VCaP (cell line): ENCODE measurements around the gene CDK13.

ENCODE experiments used
- H3K27ac ChIP-seq: fragments of 450-650 bp; 2 replicates; pipeline ENCODE4 v1.5.1; 2017
- TF ChIP-seq, protein P1 (sequence below): fragments of 450-650 bp; conservative IDR thresholded peaks from 2 replicates; pipeline ENCODE4 v1.5.1; 2017; ENCODE audit warnings: mild to moderate bottlenecking, moderate library complexity

CDK13 gene

DNA sequence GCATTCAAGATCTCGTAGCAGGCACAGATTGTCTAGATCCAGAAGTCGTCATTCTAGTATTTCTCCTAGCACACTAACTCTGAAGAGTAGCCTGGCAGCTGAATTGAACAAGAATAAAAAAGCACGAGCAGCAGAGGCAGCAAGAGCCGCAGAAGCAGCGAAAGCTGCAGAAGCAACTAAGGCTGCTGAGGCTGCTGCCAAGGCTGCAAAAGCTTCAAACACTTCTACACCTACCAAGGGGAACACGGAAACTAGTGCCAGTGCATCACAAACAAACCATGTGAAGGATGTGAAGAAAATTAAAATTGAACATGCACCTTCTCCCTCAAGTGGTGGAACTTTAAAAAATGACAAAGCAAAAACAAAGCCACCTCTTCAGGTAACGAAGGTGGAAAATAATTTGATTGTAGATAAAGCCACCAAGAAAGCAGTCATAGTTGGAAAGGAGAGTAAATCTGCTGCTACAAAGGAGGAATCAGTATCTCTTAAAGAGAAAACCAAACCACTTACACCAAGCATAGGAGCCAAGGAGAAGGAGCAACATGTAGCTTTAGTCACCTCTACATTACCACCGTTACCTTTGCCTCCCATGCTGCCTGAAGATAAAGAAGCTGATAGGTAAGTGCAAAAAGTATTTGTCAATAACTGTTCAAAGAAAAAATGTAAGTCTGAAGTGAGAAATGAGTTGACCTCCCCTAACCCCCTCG is 37.7 kb downstream of the CDK13 start:
- H3K27ac ChIP-seq, result no peak overlapping the region
- TF ChIP-seq, protein P1, sequence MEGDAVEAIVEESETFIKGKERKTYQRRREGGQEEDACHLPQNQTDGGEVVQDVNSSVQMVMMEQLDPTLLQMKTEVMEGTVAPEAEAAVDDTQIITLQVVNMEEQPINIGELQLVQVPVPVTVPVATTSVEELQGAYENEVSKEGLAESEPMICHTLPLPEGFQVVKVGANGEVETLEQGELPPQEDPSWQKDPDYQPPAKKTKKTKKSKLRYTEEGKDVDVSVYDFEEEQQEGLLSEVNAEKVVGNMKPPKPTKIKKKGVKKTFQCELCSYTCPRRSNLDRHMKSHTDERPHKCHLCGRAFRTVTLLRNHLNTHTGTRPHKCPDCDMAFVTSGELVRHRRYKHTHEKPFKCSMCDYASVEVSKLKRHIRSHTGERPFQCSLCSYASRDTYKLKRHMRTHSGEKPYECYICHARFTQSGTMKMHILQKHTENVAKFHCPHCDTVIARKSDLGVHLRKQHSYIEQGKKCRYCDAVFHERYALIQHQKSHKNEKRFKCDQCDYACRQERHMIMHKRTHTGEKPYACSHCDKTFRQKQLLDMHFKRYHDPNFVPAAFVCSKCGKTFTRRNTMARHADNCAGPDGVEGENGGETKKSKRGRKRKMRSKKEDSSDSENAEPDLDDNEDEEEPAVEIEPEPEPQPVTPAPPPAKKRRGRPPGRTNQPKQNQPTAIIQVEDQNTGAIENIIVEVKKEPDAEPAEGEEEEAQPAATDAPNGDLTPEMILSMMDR, result no peak

DNA sequence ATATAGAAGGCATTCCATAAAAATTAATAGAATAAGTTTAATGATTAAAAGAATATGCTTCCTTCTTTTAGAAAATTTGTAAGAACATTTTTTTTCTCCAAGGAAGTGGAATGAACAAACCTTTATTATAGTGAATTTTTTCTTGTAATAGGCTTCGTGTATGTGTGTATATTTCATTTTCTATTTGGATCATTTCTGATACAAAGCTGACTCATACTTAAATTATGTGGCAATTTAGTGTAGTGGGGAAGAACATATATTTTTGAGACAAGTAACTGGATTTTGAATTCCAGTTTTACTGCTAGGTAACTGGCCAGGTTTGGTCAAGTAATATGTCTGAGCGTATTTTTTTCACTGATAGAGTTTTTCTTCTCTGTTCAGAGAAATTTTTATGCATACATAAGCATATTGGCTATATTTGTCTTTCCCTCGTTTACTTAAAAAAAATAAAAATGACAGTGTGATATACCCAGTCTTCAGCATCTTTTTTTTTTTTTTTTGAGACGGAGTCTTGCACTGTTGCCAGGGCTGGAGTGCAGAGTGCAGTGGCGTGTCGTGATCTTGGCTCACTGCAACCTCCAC is 50.8 kb downstream of the CDK13 start:
- no peak overlapping the region for H3K27ac ChIP-seq
- TF ChIP-seq, protein P1, result no peak

DNA sequence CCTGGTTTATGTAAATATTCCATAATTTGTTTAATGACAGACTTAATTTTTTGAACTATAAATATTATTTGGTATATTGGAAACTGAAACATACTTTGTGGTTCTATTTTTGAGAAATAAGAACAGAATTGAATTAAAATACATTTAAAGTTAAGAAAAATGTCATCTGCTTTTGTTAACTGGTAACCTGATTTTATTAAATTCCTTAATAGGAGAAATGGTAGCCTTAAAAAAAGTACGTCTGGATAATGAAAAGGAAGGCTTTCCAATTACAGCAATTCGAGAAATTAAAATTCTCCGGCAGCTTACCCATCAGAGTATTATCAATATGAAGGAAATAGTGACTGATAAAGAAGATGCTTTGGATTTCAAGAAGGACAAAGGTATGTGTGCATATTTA is 51.6 kb downstream of the CDK13 start:
- H3K27ac ChIP-seq, result no peak overlapping the region
- TF ChIP-seq, protein P1, result no peak

DNA sequence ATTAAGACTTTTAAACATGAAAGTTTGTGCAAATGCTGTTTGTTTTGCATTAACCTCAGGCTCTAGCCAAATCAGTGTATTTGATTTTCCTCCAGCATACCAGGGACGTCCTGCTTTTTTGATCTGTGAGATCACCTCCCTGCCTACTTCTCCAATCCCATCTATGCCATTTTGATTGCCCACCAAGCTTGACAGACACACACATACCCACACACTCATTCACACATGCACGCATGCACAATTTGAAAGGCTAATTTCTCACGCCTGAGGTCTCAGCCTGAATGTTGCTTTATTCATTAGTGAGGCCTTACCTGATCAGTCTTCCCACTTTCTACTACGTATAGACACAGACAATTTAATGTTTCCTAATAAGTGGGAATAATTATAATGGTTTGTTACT is 53.5 kb downstream of the CDK13 start:
- no peak overlapping the region for H3K27ac ChIP-seq
- TF ChIP-seq, protein P1, result no peak

DNA sequence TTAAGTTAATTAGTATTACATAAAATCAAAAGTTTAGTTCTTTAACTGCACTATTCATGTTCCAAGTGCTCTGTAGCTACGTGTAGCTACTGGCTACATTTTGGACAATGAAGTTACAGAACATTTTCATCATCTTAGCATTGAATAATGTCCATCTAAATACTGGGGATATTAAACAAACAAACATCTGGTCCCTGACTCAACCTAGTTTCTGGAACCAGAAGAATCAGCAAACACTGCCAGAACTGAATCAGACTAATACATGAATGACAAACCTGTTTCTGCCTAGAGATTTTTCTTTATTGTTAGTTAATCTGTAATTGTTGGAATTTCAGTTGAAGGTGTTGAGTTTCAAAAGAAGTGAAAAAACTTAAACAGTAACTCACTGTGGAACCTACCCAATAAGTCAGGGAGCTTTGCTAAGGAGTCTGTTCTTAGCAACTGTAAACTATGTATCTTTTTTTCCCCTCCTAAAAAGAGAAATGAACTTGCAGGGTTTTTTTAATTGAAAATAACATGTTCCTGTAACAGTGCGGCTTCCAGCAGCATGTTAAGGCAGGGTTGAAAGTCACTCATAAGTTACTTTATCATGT is 58.3 kb downstream of the CDK13 start:
- TF ChIP-seq, protein P1, result no peak
- no peak overlapping the region for H3K27ac ChIP-seq

DNA sequence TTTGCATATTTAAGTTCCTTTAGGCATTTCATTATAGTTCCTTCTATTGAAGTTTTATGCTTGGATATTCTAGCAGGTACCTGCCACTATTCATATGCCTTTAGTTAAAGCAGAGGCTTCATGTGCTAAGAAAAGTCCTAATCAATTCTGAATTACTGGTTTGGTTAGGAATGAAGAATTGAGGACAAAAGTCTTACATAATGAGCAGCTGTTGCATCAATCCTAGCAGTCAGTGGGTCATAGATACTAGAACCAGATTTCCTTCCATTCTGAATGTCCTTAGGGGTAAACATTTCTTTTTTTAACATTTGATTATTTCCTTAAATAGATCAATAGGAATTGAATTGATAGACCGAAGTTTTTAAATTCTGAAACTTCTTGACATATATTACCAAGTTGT is 59.2 kb downstream of the CDK13 start:
- no peak overlapping the region for H3K27ac ChIP-seq
- TF ChIP-seq, protein P1, result no peak

DNA sequence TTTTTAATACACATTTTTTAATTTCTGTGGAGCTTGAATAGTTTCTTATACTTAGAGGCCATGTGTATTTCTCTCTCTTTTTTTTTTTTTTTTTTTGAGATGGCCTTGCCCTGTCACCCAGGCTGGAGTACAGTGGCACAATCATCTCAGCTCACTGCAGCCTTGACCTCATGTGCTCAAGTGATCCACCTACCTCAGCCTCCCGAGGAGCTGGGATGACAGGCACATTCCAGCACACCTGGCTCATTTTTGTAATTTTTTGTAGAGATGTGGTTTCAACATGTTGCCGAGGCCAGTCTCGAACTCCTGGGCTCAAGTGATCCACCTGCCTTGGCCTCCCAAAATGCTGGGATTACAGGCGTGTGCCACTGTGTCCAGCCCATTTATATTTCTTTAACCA is 64.3 kb downstream of the CDK13 start:
- H3K27ac ChIP-seq, result peak overlapping the region; percentile 63
- TF ChIP-seq, protein P1, result no peak
